Breast epithelium (tissue), 4 donors: ENCODE data around the gene IKZF2. TPM values are rescaled to one million over a fixed set of nuclear protein-coding genes. Genes with fewer than 3 reads are reported as not detected.

Experiments
- DNase-seq, 2 donors: peaks; one replicate each; pipeline ENCODE4 v3.0.0-alpha.2; 2019; ENCODE audit warnings: low spot score in 2 of 2
- H3K27ac ChIP-seq, 2 donors: fragments of 200-600 bp; sonication (generic) in 1 of 2; one replicate each; pipeline ENCODE4 v1.5.1; 2016 to 2019; ENCODE audit warnings: mild to moderate bottlenecking in 1 of 2
- H3K27me3 ChIP-seq, 2 donors: fragments of 200-600 bp; sonication (generic) in 1 of 2; one replicate each; pipeline versions ENCODE4 v1.5.1 to v1.6.0; 2017 to 2019; ENCODE audit warnings: control low read depth in 1 of 2, mild to moderate bottlenecking in 1 of 2
- H3K36me3 ChIP-seq: fragments of 200-600 bp; one replicate; pipeline ENCODE4 v1.5.1; 2019
- H3K4me1 ChIP-seq, 2 donors: fragments of 200-600 bp; sonication (generic); one replicate each; pipeline ENCODE4 v1.5.1; 2016 to 2019; ENCODE audit warnings: control low read depth in 1 of 2
- H3K4me3 ChIP-seq, 3 donors: fragments of 200-600 bp; sonication (generic); 1 replicate in 2 of 3; 2 replicates in 1 of 3; pipeline ENCODE4 v1.5.1; 2016 to 2019; ENCODE audit warnings: mild to moderate bottlenecking in 3 of 3, moderate library complexity in 2 of 3
- H3K9me3 ChIP-seq, 2 donors: fragments of 200-600 bp; sonication (generic) in 1 of 2; one replicate each; pipeline ENCODE4 v1.5.1; 2016 to 2019; ENCODE audit warnings: control low read depth in 1 of 2
- CTCF ChIP-seq, 3 donors: fragments of 450-650 bp; IDR thresholded peaks; one replicate each; pipeline ENCODE4 v1.5.1; 2016 to 2017; ENCODE audit warnings: antibody characterized with exemption in 3 of 3, mild to moderate bottlenecking in 3 of 3, moderate library complexity in 3 of 3
- POLR2A ChIP-seq: fragments of 450-650 bp; IDR thresholded peaks from one replicate; pipeline ENCODE4 v1.6.1; 2016; ENCODE audit warnings: antibody characterized with exemption, mild to moderate bottlenecking, moderate library complexity
- POLR2AphosphoS5 ChIP-seq, 3 donors: sonication (generic); formaldehyde crosslinking; IDR thresholded peaks; one replicate each; pipeline ENCODE4 v1.6.1; 2017; ENCODE audit warnings: antibody characterized with exemption in 3 of 3
- intact Hi-C: fragments of 100-400 bp; cut with DNase I; formaldehyde crosslinking; loops from one replicate; pipeline ENCODE4 v1.15.1; 2023; ENCODE audit warnings: low total_unique reads
- total RNA-seq, 3 donors: library from RNA; depleted of rRNA; stranded (reverse); fragments of >200 nt; gene quantifications; one replicate each; pipeline ENCODE4 v1.1.0, GENCODE V29; 2016

IKZF2 gene
- total RNA-seq, 3 donors from 2014 or later: 8.0 to 34.4 (median 22.0) TPM

- Histone ChIP-seq H3K36me3 (no peaks in the 10 kb centered on the region), H3K4me3 (no peak overlapping the region), H3K27ac (no peak overlapping the region), H3K27me3 (no peaks in the 10 kb centered on the region), H3K9me3 (no peaks in the 10 kb centered on the region), H3K4me1 (no peaks in the 10 kb centered on the region)
- TF ChIP-seq POLR2AphosphoS5 (IDR thresholded peaks at IDR 0.05) (no peak), CTCF (IDR thresholded peaks at IDR 0.05) (no peak), POLR2A (no peak)
- intact Hi-C loops: no loop called here
- DNase-seq: no peak
Observed at GRCh38 chr2:213004197-213004821, 147.1 kb downstream of the IKZF2 start.

GRCh38 chr2:213002383-213002782 is 149.0 kb downstream of the IKZF2 start:
- H3K27me3 ChIP-seq: no peaks in the 10 kb centered on the region
- DNase-seq: no peak
- H3K27ac ChIP-seq: no peak overlapping the region
- TF ChIP-seq POLR2AphosphoS5 (IDR thresholded peaks at IDR 0.05) (no peak), CTCF (IDR thresholded peaks at IDR 0.05) (no peak), POLR2A (no peak)
- H3K4me1 ChIP-seq: no peaks in the 10 kb centered on the region
- intact Hi-C loops: no loop called here
- no peaks in the 10 kb centered on the region for H3K9me3 ChIP-seq
- no peaks in the 10 kb centered on the region for H3K36me3 ChIP-seq
- no peak overlapping the region for H3K4me3 ChIP-seq

DNA sequence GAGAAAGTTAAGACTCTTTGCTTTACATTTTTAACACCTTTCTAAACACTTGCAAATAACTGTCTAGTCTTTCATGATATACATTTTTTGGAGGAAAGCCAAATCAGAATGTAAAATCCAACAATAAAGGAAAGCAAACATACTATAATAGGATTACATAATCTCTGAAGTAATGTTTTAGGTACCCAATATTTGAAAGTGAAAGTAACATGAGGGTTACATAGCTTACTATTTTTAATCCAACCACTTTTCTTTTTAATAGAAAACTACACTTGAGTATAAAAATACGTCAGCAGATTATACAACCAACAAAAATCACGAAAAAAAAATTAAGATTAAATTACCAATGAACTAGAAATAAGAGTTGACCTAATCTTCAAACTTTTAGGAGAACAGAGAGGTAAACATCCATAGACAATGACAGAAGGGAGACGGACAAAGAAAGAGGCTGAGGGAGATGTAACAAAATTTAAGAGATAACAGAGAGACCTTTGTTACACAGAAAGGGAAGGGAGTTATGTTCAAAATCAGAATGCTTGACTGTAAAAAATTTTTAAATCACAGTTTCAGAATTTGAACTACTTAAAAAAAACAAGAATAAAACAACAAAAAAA is 150.0 kb downstream of the IKZF2 start:
- H3K27me3 ChIP-seq: no peaks in the 10 kb centered on the region
- no peaks in the 10 kb centered on the region for H3K9me3 ChIP-seq
- DNase-seq: no peak
- no peaks in the 10 kb centered on the region for H3K36me3 ChIP-seq
- H3K4me3 ChIP-seq: no peak overlapping the region
- TF ChIP-seq POLR2A (no peak), CTCF (IDR thresholded peaks at IDR 0.05) (no peak), POLR2AphosphoS5 (IDR thresholded peaks at IDR 0.05) (no peak)
- H3K27ac ChIP-seq: no peak overlapping the region
- H3K4me1 ChIP-seq: no peaks in the 10 kb centered on the region
- intact Hi-C loops: no loop called here

DNA sequence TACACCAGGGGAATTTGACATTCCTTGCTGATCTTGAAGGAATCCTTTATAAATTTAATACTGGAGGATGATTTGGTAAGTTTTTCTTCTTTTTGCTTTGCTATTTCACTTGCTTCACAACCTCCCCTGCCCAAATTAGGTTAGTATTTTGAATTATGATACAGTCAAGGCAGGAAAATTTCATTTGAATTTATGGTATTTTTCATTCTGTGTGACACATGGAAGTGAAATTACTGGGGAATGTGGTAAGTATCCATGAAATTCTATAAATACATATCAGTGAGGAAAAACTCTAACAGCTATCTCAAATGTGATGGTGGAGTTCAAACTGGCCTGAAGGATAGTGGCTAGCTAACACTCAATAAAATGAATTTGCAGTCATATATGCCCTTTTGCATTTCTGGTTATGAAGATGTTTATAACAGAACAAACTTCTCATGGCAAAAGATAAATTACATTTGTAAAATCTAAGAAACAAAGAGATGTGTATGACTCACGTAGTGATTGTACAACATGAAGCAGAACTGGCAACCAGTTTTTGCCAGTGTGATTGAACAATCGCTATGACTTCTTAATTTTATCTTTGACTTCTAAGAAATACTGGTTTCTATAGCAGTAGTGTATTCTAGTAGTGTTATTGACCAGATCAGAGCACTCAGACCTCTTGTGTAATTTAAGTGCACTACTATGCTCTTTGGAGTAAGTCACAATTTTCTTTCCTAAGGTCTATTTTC is 152.6 kb downstream of the IKZF2 start:
- Histone ChIP-seq H3K9me3 (no peaks in the 10 kb centered on the region), H3K27me3 (no peaks in the 10 kb centered on the region), H3K4me1 (no peaks in the 10 kb centered on the region), H3K36me3 (no peaks in the 10 kb centered on the region), H3K27ac (no peak overlapping the region), H3K4me3 (no peak overlapping the region)
- intact Hi-C loops: no loop called here
- no peak for DNase-seq
- TF ChIP-seq POLR2AphosphoS5 (IDR thresholded peaks at IDR 0.05) (no peak), CTCF (IDR thresholded peaks at IDR 0.05) (no peak), POLR2A (no peak)

GRCh38 chr2:212997526-212998020 is 153.8 kb downstream of the IKZF2 start:
- H3K4me3 ChIP-seq: no peak overlapping the region
- intact Hi-C loops: no loop called here
- DNase-seq: no peak
- TF ChIP-seq POLR2A (no peak), CTCF (IDR thresholded peaks at IDR 0.05) (no peak), POLR2AphosphoS5 (IDR thresholded peaks at IDR 0.05) (no peak)
- H3K27me3 ChIP-seq: no peaks in the 10 kb centered on the region
- H3K9me3 ChIP-seq: no peaks in the 10 kb centered on the region
- no peaks in the 10 kb centered on the region for H3K36me3 ChIP-seq
- no peak overlapping the region for H3K27ac ChIP-seq
- H3K4me1 ChIP-seq: no peaks in the 10 kb centered on the region
